Mesendoderm (in vitro differentiated cells): ENCODE measurements around the gene NPDC1.

ENCODE experiments used
- DNase-seq: peaks from one replicate; pipeline ENCODE4 v3.0.0; 2013
- H2AK5ac ChIP-seq: 2 replicates; pipeline ENCODE4 v1.6.1; 2013; ENCODE audit warnings: low read length, inconsistent platforms
- H2BK120ac ChIP-seq: 2 replicates; pipeline ENCODE4 v1.6.1; 2013; ENCODE audit warnings: low read depth, mild to moderate bottlenecking, low read length, moderate library complexity, mixed read lengths
- H2BK15ac ChIP-seq: replicated peaks from 2 replicates; pipeline ENCODE4 v1.6.1; 2013; ENCODE audit warnings: low read depth, mild to moderate bottlenecking, moderate library complexity
- H2BK5ac ChIP-seq: 2 replicates; pipeline ENCODE4 v1.6.1; 2013; ENCODE audit warnings: low read length, inconsistent platforms
- H3K18ac ChIP-seq: 2 replicates; pipeline ENCODE4 v1.6.1; 2013; ENCODE audit warnings: mild to moderate bottlenecking, low read length, mixed read lengths
- H3K23ac ChIP-seq: one replicate; pipeline ENCODE4 v1.6.1; 2013; ENCODE audit warnings: low read length
- H3K27ac ChIP-seq: 2 replicates; pipeline ENCODE4 v1.5.1; 2013; ENCODE audit warnings: low read depth, mild to moderate bottlenecking, inconsistent platforms, low read length, moderate library complexity
- H3K27me3 ChIP-seq: 2 replicates; pipeline ENCODE4 v1.6.1; 2013; ENCODE audit warnings: low read length, control low read depth, mild to moderate bottlenecking, inconsistent platforms; ENCODE audit not compliant: insufficient read depth, poor library complexity
- H3K36me3 ChIP-seq: 2 replicates; pipeline ENCODE4 v1.6.1; 2013; ENCODE audit warnings: low read length, inconsistent platforms; ENCODE audit not compliant: control insufficient read depth, insufficient read depth
- H3K4ac ChIP-seq: one replicate; pipeline ENCODE4 v1.6.1; 2013; ENCODE audit warnings: low read depth, mild to moderate bottlenecking, low read length, moderate library complexity
- H3K4me1 ChIP-seq: 2 replicates; pipeline ENCODE4 v1.6.1; 2013; ENCODE audit warnings: low read depth, low read length, inconsistent platforms; ENCODE audit not compliant: control insufficient read depth
- H3K4me2 ChIP-seq: 2 replicates; pipeline ENCODE4 v1.6.1; 2013; ENCODE audit warnings: low read length
- H3K4me3 ChIP-seq: 2 replicates; pipeline ENCODE4 v1.5.1; 2013; ENCODE audit warnings: mild to moderate bottlenecking, low read length
- H3K56ac ChIP-seq: one replicate; pipeline ENCODE4 v1.6.1; 2013; ENCODE audit warnings: low read length
- H3K79me1 ChIP-seq: 2 replicates; pipeline ENCODE4 v1.6.1; 2013; ENCODE audit warnings: low read length, inconsistent platforms
- H3K79me2 ChIP-seq: 2 replicates; pipeline ENCODE4 v1.6.1; 2013; ENCODE audit warnings: mild to moderate bottlenecking, low read length; ENCODE audit not compliant: control insufficient read depth, insufficient read depth
- H3K9ac ChIP-seq: 2 replicates; pipeline ENCODE4 v1.6.1; 2013; ENCODE audit warnings: low read length, inconsistent platforms
- H4K5ac ChIP-seq: one replicate; pipeline ENCODE4 v1.6.1; 2013; ENCODE audit warnings: low read length
- H4K8ac ChIP-seq: one replicate; pipeline ENCODE4 v1.6.1; 2013; ENCODE audit warnings: low read depth, mild to moderate bottlenecking, control low read depth, low read length, moderate library complexity
- WGBS: extraction: QIAGEN DNeasy Blood & Tissue Kit; methylation state at CpG from one replicate; pipeline ENCODE4 v1.1.7; 2013; ENCODE audit warnings: low lambda C conversion rate, missing lambda C conversion rate; ENCODE audit not compliant: insufficient coverage; ENCODE audit errors: extremely low coverage; 5-methylcytosine and 5-hydroxymethylcytosine counted together

The NPDC1 gene

GRCh38 chr9:137038916-137039315 lies 7.1 kb downstream of the NPDC1 start:
- Histone ChIP-seq H3K27me3 (no peaks in the 10 kb centered on the region), H3K79me2 (no peaks in the 10 kb centered on the region), H3K56ac (no peak overlapping the region), H4K8ac (no peak overlapping the region), H4K5ac (no peak overlapping the region), H2BK5ac (no peak overlapping the region), H2AK5ac (no peak overlapping the region), H3K18ac (no peak overlapping the region), H3K4ac (no peak overlapping the region), H2BK15ac (no peak overlapping the region), H3K4me1 (no peaks in the 10 kb centered on the region), H3K79me1 (no peaks in the 10 kb centered on the region), H3K9ac (no peak overlapping the region), H2BK120ac (no peak overlapping the region), H3K4me3 (no peak overlapping the region), H3K23ac (no peak overlapping the region), H3K4me2 (no peak overlapping the region), H3K27ac (no peak overlapping the region), H3K36me3 (no peaks in the 10 kb centered on the region)
- no peak for DNase-seq
- WGBS: no CpG with 5 or more reads among the region's 9 CpGs

GRCh38 chr9:137037483-137037882 lies 8.5 kb downstream of the NPDC1 start:
- Histone ChIP-seq H3K4me1 (no peaks in the 10 kb centered on the region), H2BK15ac (no peak overlapping the region), H2BK120ac (no peak overlapping the region), H3K4me2 (no peak overlapping the region), H3K4ac (no peak overlapping the region), H2BK5ac (no peak overlapping the region), H3K23ac (no peak overlapping the region), H3K27me3 (no peaks in the 10 kb centered on the region), H3K79me1 (no peaks in the 10 kb centered on the region), H3K79me2 (no peaks in the 10 kb centered on the region), H3K9ac (no peak overlapping the region), H4K8ac (no peak overlapping the region), H3K18ac (no peak overlapping the region), H3K36me3 (no peaks in the 10 kb centered on the region), H3K4me3 (no peak overlapping the region), H3K56ac (no peak overlapping the region), H3K27ac (no peak overlapping the region), H4K5ac (no peak overlapping the region), H2AK5ac (no peak overlapping the region)
- no CpG with 5 or more reads among the region's 10 CpGs for WGBS
- no peak for DNase-seq

- no peak for DNase-seq
- Histone ChIP-seq H3K56ac (no peak overlapping the region), H3K4ac (no peak overlapping the region), H4K8ac (no peak overlapping the region), H2BK5ac (no peak overlapping the region), H3K79me1 (no peaks in the 10 kb centered on the region), H2AK5ac (no peak overlapping the region), H3K27me3 (no peaks in the 10 kb centered on the region), H3K27ac (no peak overlapping the region), H3K4me1 (no peaks in the 10 kb centered on the region), H3K36me3 (no peaks in the 10 kb centered on the region), H3K23ac (no peak overlapping the region), H3K9ac (no peak overlapping the region), H3K79me2 (no peaks in the 10 kb centered on the region), H3K4me2 (no peak overlapping the region), H3K4me3 (no peak overlapping the region), H2BK120ac (no peak overlapping the region), H3K18ac (no peak overlapping the region), H2BK15ac (no peak overlapping the region), H4K5ac (no peak overlapping the region)
- WGBS: no CpG with 5 or more reads among the region's 13 CpGs
Measured at GRCh38 chr9:137037035-137037434, 8.9 kb downstream of the NPDC1 start.

- H3K36me3 ChIP-seq: no peaks in the 10 kb centered on the region
- no peak overlapping the region for H3K4me3 ChIP-seq
- no peak overlapping the region for H3K4ac ChIP-seq
- H3K79me1 ChIP-seq: no peaks in the 10 kb centered on the region
- H4K5ac ChIP-seq: no peak overlapping the region
- no peaks in the 10 kb centered on the region for H3K27me3 ChIP-seq
- WGBS: no CpG with 5 or more reads among the region's 8 CpGs
- no peak overlapping the region for H3K18ac ChIP-seq
- H2BK120ac ChIP-seq: no peak overlapping the region
- H3K4me2 ChIP-seq: no peak overlapping the region
- no peak overlapping the region for H2AK5ac ChIP-seq
- no peak overlapping the region for H4K8ac ChIP-seq
- H3K9ac ChIP-seq: no peak overlapping the region
- no peak for DNase-seq
- H2BK5ac ChIP-seq: no peak overlapping the region
- H2BK15ac ChIP-seq: no peak overlapping the region
- H3K79me2 ChIP-seq: no peaks in the 10 kb centered on the region
- H3K27ac ChIP-seq: no peak overlapping the region
- H3K4me1 ChIP-seq: no peaks in the 10 kb centered on the region
- no peak overlapping the region for H3K23ac ChIP-seq
- no peak overlapping the region for H3K56ac ChIP-seq
Measured at GRCh38 chr9:137035937-137036336, 10.0 kb downstream of the NPDC1 start.

GRCh38 chr9:137035507-137035834 lies 10.5 kb downstream of the NPDC1 start:
- no peak overlapping the region for H2BK5ac ChIP-seq
- no peak overlapping the region for H3K56ac ChIP-seq
- no peak overlapping the region for H4K5ac ChIP-seq
- no peaks in the 10 kb centered on the region for H3K36me3 ChIP-seq
- H3K4me1 ChIP-seq: no peaks in the 10 kb centered on the region
- no peak overlapping the region for H2BK120ac ChIP-seq
- no peaks in the 10 kb centered on the region for H3K79me2 ChIP-seq
- no peak overlapping the region for H3K27ac ChIP-seq
- no peak overlapping the region for H2AK5ac ChIP-seq
- no peak overlapping the region for H3K4ac ChIP-seq
- no CpG with 5 or more reads among the region's 9 CpGs for WGBS
- no peak overlapping the region for H3K23ac ChIP-seq
- H4K8ac ChIP-seq: no peak overlapping the region
- H3K4me2 ChIP-seq: no peak overlapping the region
- H3K18ac ChIP-seq: no peak overlapping the region
- no peaks in the 10 kb centered on the region for H3K79me1 ChIP-seq
- no peaks in the 10 kb centered on the region for H3K27me3 ChIP-seq
- H3K9ac ChIP-seq: no peak overlapping the region
- no peak overlapping the region for H3K4me3 ChIP-seq
- H2BK15ac ChIP-seq: no peak overlapping the region
- DNase-seq: no peak

GRCh38 chr9:137034709-137035506 lies 11.1 kb downstream of the NPDC1 start:
- Histone ChIP-seq H2BK120ac (no peak overlapping the region), H3K4me3 (no peak overlapping the region), H3K27ac (no peak overlapping the region), H3K18ac (no peak overlapping the region), H2AK5ac (no peak overlapping the region), H3K79me1 (no peaks in the 10 kb centered on the region), H2BK5ac (no peak overlapping the region), H3K4me2 (no peak overlapping the region), H3K27me3 (no peaks in the 10 kb centered on the region), H3K56ac (no peak overlapping the region), H3K79me2 (no peaks in the 10 kb centered on the region), H3K23ac (no peak overlapping the region), H3K4me1 (no peaks in the 10 kb centered on the region), H4K5ac (no peak overlapping the region), H2BK15ac (no peak overlapping the region), H3K36me3 (no peaks in the 10 kb centered on the region), H4K8ac (no peak overlapping the region), H3K9ac (no peak overlapping the region), H3K4ac (no peak overlapping the region)
- DNase-seq: peak; percentile 83
- no CpG with 5 or more reads among the region's 24 CpGs for WGBS
